ENCODE data around the gene ATG2B. TPM values are rescaled to one million over a fixed set of nuclear protein-coding genes. Genes with fewer than 3 reads are reported as not detected.

The ATG2B gene
- total and polyA plus RNA-seq, 2 experiments from 2014 or later = 3.9 to 18.2 TPM

DNA sequence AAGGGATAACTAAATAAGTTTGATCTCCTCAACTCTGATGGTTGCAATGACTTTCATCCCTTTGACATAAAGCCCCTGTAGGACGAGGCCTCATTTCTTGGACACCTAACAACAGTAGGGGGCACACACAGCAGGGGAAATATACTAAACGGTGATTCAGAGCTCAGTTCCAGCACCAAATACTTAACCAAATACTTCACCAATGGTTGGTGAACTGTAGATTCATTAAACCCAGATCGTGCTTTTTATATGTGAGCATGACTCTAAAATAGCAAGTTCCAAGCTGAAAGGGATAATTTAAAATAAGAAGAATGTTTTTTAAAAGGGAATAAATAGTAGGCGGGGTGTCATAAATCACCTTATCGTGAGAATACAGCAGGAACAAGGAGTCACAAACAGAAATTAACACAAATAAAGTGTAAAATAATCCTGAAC, 53.2 kb downstream of the ATG2B start:
- H3K36me3 ChIP-seq = peaks cover 61% of the 10 kb centered on the region
- H3K4me1 ChIP-seq (ENCODE audit: low read depth) = no peaks in the 10 kb centered on the region
- TF ChIP-seq, protein P1, sequence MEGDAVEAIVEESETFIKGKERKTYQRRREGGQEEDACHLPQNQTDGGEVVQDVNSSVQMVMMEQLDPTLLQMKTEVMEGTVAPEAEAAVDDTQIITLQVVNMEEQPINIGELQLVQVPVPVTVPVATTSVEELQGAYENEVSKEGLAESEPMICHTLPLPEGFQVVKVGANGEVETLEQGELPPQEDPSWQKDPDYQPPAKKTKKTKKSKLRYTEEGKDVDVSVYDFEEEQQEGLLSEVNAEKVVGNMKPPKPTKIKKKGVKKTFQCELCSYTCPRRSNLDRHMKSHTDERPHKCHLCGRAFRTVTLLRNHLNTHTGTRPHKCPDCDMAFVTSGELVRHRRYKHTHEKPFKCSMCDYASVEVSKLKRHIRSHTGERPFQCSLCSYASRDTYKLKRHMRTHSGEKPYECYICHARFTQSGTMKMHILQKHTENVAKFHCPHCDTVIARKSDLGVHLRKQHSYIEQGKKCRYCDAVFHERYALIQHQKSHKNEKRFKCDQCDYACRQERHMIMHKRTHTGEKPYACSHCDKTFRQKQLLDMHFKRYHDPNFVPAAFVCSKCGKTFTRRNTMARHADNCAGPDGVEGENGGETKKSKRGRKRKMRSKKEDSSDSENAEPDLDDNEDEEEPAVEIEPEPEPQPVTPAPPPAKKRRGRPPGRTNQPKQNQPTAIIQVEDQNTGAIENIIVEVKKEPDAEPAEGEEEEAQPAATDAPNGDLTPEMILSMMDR (IDR thresholded peaks at IDR 0.05; ENCODE audit: low read depth, low read length) = no peak
- no peaks in the 10 kb centered on the region for H3K9me3 ChIP-seq (ENCODE audit: low read depth)
- no peaks in the 10 kb centered on the region for H3K27me3 ChIP-seq
- no peak overlapping the region for H3K27ac ChIP-seq
- no peak overlapping the region for H3K4me3 ChIP-seq
- DNase-seq (ENCODE audit: low read depth in 1 of 2, low spot score in 1 of 2) = no peak

DNA sequence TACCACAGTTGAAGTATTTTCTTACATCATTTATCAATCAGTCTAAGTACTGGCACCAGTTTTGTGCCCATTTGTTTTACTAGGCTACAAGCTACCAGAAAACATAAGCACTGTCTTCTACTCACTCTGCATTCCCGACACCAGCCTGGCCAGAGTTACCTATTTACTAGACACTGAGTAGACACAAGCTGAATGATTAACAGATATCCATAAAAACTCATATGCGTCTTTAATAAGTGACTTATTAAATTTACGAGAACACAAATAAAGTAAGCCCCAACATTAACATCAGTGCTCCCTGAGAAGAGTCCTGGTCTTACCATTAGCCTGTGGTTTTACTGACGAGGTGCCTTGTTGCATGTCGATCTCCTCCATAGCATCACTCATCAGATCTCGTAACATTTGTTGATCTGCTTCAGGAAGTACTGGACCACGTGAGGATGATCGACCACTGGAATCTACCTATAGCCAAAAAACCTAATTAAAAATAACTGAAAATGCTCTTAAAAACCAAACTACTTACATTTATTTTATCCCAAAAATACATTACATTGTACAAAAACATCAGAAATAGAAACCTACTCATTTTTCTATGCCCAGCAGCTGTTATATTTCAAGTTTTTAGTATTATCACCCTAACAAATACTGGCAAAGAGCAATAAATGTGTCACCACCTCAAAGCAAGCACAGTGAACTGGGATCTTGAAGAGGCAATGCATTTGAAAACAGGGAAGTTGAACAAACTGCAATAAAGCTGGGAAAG, 53.8 kb downstream of the ATG2B start:
- TF ChIP-seq, protein P1 (IDR thresholded peaks at IDR 0.05; ENCODE audit: low read depth, low read length) = no peak
- H3K9me3 ChIP-seq (ENCODE audit: low read depth) = no peaks in the 10 kb centered on the region
- peaks cover 59% of the 10 kb centered on the region for H3K36me3 ChIP-seq
- no peaks in the 10 kb centered on the region for H3K27me3 ChIP-seq
- no peak overlapping the region for H3K27ac ChIP-seq
- no peak for DNase-seq (ENCODE audit: low read depth in 1 of 2, low spot score in 1 of 2)
- H3K4me3 ChIP-seq = no peak overlapping the region
- H3K4me1 ChIP-seq (ENCODE audit: low read depth) = no peaks in the 10 kb centered on the region

DNA sequence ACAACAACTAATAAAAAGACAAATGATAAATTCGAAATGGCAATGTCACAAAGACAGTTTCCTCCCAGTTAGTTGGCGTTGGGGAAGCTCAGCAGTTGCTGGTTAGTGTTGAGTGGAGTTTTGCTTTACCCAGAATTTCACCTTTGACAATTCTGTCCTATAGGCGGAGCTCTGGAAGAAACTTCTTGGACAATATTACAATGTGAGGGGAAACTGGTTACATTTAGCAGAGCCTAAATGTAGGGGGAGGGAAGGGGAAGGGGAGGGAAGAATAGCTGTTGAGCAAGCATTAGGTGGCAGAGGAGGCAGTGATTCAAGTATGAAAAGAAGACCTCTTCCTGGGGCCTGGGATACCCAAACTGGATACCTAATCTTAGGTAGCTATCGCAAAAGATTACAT, 55.7 kb downstream of the ATG2B start:
- Histone ChIP-seq H3K4me1 (ENCODE audit: low read depth) (no peaks in the 10 kb centered on the region), H3K9me3 (ENCODE audit: low read depth) (no peaks in the 10 kb centered on the region), H3K27ac (no peak overlapping the region), H3K36me3 (peaks cover 58% of the 10 kb centered on the region), H3K27me3 (no peaks in the 10 kb centered on the region), H3K4me3 (no peak overlapping the region)
- peak in 1 of 2 donors; percentile 10 for DNase-seq (ENCODE audit: low read depth in 1 of 2, low spot score in 1 of 2)
- TF ChIP-seq, protein P1 (IDR thresholded peaks at IDR 0.05; ENCODE audit: low read depth, low read length) = no peak

DNA sequence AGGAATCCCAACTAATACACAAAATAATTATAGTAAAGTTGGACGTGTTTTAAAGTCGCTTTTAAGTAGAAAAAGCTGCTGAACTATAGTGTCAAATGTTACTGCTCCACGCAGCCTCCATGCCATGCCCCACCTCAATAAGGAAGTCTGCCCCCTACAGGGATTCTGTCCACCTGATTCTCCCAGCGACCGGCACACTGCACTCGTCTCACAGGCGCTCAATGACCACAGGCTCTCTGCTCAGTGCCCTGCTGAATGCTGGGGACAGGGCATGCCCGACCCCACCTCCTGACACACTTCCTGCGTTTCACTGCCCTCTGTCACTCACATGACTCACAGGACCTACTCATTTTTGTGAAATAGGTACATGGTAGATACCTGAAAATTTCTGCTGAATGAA, 58.2 kb downstream of the ATG2B start:
- TF ChIP-seq, protein P1 (IDR thresholded peaks at IDR 0.05; ENCODE audit: low read depth, low read length) = no peak
- Histone ChIP-seq H3K9me3 (ENCODE audit: low read depth) (no peaks in the 10 kb centered on the region), H3K4me1 (ENCODE audit: low read depth) (no peaks in the 10 kb centered on the region), H3K27ac (no peak overlapping the region), H3K4me3 (no peak overlapping the region), H3K27me3 (no peaks in the 10 kb centered on the region), H3K36me3 (peaks cover 53% of the 10 kb centered on the region)
- DNase-seq (ENCODE audit: low read depth in 1 of 2, low spot score in 1 of 2) = peak in 1 of 2 donors; percentile 34

DNA sequence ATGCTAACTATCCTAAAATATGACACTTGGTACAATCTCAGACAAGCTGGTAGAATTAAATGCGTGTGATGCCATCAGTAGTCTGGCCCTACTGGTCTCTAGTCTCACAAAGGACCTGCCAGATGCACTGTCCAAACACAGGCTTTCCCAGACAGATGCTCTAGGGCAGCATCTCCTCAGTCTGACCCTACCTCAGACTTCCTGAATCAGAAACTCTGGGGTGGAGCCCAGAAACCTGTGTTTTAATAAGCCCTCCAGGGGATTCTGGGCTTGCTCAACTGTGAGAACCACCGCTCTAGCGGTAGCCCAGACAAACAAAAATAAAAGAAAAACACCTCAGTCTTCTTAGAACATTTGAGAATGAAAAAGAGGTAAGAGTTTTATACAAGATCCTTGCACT, 59.2 kb downstream of the ATG2B start:
- no peak overlapping the region for H3K4me3 ChIP-seq
- no peaks in the 10 kb centered on the region for H3K9me3 ChIP-seq (ENCODE audit: low read depth)
- peaks cover 43% of the 10 kb centered on the region for H3K36me3 ChIP-seq
- H3K4me1 ChIP-seq (ENCODE audit: low read depth) = no peaks in the 10 kb centered on the region
- no peaks in the 10 kb centered on the region for H3K27me3 ChIP-seq
- TF ChIP-seq, protein P1 (IDR thresholded peaks at IDR 0.05; ENCODE audit: low read depth, low read length) = no peak
- H3K27ac ChIP-seq = no peak overlapping the region
- DNase-seq (ENCODE audit: low read depth in 1 of 2, low spot score in 1 of 2) = no peak
